Spleen (tissue), 7 donors: ENCODE data around the gene OR2V2.

Experiments used
- CTCF ChIP-seq, 11 experiments: fragments of 200-600 bp in 7 of 11; fragments of 450-650 bp in 4 of 11; sonication (generic) in 4 of 11; IDR thresholded peaks in 8 of 11; conservative IDR thresholded peaks in 3 of 11; 1 replicate in 7 of 11; 2 replicates in 4 of 11; pipeline versions ENCODE4 v1.4.0 to v1.8.0; 2016 to 2021; ENCODE audit warnings: antibody characterized with exemption in 11 of 11, inconsistent platforms in 4 of 11, mild to moderate bottlenecking in 1 of 11
- POLR2A ChIP-seq, 3 donors: fragments of 450-650 bp; IDR thresholded peaks; one replicate each; pipeline ENCODE4 v1.5.1; 2017; ENCODE audit warnings: antibody characterized with exemption in 3 of 3, mild to moderate bottlenecking in 1 of 3
- donor health status: DM: no; HTN: no; CAD: no; lungs with moderate emphysema.
- donor health status: DM: no; HTN: no; CAD: no.
- donor health status: DM: no; HTN: no; CAD: no.

GRCh38 chr5:181171782-181172181 is 24.4 kb downstream of the OR2V2 start:
- TF ChIP-seq CTCF (IDR thresholded peaks at IDR 0.05 in 8 of 11, conservative IDR thresholded peaks at IDR 0.05 in 3 of 11) = no peak
- no peak for TF ChIP-seq POLR2A (IDR thresholded peaks at IDR 0.05)
